ENCODE results near the gene SEC24D.

DNA sequence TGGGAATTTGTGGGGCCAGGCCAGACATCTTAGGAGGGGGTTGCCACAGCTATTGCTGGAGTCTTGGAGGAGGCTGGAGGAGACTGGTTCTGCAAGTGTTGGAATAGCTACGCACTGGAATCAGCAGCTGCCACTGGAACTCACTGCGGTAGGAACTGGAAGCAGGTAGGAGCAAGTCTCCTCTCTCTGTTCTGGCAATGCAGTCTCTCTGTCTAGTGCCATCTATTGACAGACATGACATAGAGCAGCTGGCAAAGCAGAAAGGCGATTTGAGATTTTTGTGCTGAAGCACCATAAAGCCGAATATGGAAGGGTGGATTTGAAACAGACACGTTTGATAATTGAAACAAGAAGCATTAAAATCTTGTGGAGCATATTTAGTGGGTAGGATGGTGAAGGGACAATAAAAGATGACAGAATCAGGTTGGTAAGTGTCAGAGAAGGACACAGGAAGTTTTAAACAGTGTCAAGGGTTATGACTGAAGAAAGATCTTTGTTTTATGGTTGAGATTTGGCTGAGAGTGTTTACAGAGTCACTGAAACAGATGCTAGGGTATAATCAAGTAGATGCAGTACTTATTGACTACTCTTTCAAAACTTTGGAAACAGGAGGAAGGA, 29.3 kb upstream of the SEC24D start:
- TF ChIP-seq, protein P1, sequence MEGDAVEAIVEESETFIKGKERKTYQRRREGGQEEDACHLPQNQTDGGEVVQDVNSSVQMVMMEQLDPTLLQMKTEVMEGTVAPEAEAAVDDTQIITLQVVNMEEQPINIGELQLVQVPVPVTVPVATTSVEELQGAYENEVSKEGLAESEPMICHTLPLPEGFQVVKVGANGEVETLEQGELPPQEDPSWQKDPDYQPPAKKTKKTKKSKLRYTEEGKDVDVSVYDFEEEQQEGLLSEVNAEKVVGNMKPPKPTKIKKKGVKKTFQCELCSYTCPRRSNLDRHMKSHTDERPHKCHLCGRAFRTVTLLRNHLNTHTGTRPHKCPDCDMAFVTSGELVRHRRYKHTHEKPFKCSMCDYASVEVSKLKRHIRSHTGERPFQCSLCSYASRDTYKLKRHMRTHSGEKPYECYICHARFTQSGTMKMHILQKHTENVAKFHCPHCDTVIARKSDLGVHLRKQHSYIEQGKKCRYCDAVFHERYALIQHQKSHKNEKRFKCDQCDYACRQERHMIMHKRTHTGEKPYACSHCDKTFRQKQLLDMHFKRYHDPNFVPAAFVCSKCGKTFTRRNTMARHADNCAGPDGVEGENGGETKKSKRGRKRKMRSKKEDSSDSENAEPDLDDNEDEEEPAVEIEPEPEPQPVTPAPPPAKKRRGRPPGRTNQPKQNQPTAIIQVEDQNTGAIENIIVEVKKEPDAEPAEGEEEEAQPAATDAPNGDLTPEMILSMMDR (conservative IDR thresholded peaks at IDR 0.05; ENCODE audit: low read depth, low read length): peak; percentile 82
- TF ChIP-seq EZH2 (IDR thresholded peaks at IDR 0.05; ENCODE audit: borderline replicate concordance, low read depth, low read length, poor library complexity, severe bottlenecking): no peak

Data from A673 (cell line).